ENCODE results near the gene TMEM72.

- TF ChIP-seq POLR2A (IDR thresholded peaks at IDR 0.05) (no peak), CTCF (IDR thresholded peaks at IDR 0.05) (peak in 1 of 3 donors; percentile 96)
Observed at GRCh38 chr10:44932517-44933450, 21.6 kb downstream of the TMEM72 start.

Data from lower leg skin (tissue), 3 donors.